Activated CD4-positive, alpha-beta T cell treated with anti-CD3 and anti-CD28 coated beads, Interleukin-2, amount 50 U/mL, for 16 hours (primary cell): ENCODE measurements around the gene PAK4.
"Not testable (repeated sequence)": the region's sequence is repeated elsewhere in the genome, so short reads cannot be mapped to it uniquely, and the experiment has no call there.

Experiments
- DNase-seq: peaks from one replicate; pipeline ENCODE4 v3.0.0-alpha.2; 2020

The PAK4 gene

DNA sequence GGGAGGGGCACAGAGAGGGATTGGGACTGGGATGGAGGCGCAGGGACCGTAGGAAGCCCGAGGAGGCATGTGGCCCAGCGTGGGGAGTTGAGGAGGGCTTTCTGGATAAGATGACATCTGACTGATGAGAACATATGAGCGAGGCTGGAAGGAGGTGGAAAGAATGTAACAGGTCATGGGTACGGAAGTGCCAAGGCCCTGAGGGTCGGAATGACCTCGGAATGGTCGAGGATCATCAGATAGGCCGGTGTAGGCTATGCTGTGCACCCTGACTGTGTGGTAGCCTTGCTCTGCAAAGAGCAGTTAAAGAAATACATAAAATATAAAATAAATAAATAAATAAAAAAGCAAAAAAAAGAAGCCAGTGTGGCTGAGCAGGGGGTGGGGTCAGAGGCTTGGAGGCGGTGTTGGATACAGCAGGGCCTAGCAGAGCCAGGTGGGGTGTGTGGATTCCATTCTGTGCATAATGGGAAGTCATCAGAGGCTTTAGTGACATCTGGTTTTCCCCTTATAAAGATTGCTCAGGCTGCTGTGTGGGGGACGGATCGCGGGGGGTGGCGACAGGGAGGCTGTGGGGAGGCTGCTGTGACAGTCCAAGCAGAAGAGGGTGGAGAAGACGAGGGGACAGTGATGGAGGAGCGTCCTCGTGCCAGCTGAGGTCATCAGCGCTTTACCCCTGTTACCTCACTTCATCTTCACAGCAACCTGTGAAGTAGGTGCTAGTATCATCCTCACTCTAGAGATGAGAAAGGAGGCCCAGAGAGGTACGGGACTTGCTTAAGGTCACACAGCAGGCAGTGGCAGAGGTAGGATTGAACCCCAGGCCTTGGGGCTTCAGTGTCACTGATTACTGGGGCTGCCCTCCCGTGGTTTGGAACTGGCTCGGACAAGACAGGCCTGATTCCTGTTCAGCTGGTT lies 5.0 kb downstream of the PAK4 start:
- no peak for DNase-seq

DNA sequence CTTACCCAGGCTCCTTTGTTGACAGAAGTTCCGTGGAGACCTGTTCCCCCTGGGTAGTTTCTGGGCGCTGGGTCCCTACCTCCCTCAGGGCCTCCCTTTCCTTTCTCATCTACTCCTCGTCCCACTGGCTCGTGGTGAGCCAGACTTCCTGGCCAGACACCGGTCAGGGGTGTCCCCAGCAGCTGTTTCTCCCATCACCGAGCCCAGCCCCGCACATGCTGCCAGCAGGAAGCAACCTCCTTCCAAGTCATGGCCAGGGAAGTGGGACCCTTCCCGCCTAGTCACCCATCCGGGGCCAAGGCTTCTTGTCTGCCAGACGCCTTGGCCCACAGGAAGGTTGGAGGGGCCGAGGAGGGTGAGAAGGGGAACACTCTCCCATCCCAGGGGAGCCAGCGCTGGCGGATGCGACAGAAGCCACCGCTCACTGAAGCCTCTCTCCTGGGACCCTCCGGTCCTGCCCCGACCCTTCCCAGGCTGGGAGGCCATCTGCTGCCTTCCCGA lies 5.7 kb downstream of the PAK4 start:
- DNase-seq: no peak

DNA sequence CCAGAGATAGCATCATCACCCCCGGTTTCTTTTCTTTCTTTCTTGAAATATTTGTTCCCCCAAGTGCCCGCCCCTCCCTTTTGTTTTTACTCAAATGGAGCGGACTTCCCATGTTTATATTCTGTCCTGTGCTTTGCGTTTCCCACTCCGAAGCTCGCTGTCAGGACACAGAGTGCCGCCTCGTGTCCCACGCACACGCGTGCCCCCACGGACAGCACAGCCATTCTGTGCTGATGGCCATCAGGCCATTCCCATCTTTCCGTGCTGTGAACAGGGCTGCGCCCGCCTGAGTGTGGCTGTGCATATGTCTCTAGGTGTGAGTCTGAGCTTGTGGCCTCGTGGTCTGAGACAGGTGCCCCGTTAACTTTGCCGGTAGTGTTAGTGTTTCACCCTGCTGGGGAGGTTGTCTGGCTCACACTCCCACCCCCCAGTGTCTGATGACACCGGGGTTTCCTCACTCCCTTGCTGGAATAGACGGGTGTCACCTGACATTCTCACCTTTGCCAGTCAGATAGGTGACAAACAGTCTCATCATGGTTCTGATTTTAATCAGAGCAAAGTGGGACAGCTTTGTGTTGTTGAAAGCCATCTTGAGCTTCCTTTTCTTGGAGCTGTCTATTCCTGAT lies 6.9 kb downstream of the PAK4 start:
- DNase-seq: no peak

DNA sequence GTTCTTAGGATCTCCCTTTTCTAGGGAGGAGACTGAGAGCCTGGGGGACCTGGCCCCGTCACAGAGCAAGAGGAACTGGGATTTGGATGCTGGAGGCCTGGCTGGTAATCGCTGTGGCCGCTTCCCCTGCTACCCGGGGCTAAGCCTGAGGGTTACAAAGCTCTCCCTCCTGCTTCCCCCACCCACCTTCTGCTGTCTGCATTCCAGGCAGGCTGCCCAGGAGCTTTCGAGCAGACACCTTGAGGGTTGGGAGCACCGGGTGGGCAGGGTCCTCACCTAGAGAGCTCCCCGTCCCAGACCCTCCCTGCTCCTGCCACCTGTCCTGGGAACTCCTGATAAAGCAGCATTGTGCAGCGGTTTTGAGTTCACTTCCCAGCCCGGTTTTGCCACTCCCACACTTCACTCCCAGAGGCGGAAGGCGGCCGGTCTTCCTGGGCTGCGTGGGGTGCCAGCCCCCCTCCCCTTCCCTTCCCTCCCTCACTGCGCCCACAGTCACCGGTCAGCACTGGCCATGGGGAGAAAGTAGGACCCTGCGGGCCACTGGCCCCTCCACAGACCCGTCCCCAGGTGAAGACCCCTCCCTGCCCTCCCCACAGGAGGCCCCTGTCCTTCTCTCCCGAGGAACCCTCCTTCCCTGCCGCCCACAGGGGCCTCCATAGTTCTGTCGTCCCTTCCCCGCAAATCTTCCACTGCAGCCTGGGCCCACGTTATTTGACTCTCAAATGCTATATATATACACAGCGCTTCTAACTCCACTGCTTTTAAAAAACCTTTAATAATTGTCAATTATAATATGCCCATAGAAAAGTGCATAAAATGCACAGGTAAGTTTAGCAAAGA lies 8.1 kb downstream of the PAK4 start:
- no peak for DNase-seq

DNA sequence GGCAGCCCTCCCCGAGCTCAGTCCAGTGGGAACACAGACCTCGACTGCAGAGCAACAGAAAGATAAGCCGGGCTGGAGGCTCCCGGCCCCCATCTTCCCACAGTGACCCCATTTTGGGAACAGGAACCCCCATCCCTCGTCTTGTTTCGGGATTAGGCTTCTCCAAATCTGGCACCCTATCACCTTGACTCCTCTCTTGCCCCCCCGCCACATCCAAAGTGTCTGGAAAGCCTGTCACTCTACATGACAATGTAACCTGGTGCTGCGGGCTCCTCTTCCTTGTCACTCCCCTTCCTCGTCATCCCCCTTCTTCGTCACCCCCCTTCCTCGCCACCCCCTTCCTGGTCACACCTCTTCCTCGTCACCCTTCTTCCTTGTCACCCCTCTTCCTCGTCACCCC lies 10.1 kb downstream of the PAK4 start:
- DNase-seq: no peak

DNA sequence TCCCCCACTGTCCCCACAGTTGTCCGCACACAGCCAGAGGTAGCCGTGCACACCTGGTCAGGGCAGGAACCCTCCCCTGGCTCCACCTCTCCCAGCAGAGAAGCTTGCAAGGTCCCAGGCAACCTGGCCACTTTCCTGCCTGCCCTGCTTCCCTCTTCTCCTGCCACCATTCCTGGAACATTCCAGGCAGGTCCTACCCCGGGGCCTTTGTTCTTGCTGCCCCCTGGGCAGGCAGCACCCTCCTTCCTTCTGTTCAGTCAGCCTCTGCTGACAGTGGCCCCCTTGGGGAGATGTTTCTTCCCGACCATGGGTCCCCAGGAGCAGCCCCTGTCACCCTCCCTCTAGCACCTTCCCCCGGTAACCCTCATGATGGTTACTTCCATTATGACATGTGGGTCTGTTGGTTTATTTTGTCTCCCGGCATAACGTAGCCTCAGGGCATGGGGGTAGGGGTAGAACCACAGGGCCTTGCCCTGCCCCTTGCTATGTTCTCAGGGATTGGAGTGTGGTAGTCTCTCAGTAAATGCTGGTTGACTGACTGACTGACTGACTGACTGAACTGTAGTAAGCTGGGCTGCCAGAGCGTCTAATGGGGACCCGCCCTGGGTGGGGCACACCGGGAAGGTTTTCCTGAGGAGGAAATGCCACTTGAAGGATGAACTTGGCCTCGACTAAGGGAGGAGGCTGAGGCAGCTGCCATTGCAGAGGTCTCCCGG lies 10.8 kb downstream of the PAK4 start:
- DNase-seq: no peak

DNA sequence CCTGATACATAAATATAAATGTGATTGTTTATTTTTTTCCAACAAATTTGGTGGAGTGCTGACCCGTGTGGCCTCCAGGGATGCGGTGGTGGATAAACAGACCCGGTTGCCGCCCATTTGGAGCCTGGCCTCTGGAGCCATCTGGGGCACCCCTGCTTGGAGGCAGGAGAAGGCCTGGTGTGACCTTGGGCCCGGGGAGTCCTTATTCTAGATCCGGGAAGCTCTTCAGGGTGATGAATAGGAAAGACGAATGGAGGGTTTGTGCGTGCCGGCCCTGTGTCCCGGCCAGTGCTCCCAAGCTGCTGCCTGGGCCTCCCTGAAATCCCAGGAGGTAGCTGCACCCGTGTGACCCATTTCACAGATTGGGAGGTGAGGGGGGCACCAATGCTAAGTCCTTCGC lies 11.5 kb downstream of the PAK4 start:
- DNase-seq: no peak

DNA sequence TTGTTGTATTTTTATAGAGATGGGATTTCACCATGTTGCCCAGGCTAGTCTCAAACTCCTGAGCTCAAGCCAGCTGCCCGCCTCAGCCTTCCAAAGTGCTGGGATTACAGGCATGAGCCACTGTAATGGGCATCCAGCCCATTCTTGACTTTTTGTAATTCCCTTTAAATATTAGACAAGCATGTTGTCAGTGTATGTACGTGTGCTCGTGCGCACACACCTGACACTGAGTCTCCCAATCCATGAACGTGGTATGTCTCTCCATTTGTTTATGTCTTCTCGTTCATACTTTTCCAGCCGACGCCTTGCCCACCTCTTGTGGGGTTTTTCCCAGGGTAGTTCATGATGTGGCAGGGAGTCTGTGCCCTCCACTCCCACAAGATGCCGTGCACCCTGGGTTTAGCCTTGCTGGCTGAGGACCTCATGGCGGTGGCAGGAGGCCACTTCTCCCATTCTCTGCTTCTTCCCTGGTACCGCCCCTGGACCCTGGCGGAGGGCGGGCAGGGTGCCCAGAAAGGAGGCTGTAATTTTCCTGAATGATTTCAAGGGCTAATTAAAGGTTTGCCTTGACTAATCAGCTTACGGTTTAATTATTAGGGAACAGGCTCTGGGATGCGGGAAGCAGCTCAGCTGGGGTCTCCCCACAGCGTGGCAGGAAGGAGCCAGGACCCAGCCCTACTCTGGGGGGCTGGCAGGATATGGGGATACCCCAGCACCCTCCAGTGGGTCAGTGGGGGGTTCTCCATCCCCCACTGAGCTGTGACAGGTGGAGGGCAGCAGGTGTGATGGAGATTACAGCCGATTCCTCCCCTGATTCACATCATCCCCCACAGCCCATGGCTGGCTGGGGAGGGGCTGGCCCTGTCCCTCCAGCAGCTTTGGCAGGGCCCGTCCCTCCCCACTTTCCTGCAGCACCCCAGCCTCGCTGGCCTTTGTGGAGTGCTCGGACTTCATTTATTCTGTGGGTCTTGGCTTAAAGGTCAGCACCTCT lies 12.9 kb downstream of the PAK4 start:
- DNase-seq: no peak

DNA sequence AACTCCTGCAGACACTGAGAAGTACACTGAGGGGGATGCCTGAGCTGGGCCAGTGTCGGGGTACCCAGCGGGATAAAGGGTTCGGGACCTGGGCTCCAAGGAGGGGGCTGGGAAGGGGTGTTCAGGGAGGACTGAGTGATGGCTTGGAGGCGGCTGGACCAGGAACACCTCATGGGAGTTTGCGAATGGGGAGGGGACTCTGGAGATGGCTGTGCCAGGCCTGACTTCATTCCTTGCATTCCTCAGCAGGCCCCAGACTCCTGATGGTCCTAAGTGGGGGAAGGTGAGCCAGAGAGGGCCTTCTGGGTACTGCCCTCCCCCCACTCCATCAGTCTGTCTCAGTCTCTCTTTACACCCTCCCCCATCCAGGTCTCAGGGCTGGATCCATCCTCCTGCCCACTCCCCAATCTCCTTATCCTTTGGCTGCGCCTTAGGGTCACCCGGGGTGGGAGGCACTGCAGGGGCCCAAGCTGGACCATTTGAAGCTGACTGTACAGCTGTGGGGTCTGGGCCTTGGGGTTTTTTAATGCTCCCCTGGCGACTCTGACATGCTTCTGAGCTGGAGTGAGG lies 13.8 kb downstream of the PAK4 start:
- no peak for DNase-seq

DNA sequence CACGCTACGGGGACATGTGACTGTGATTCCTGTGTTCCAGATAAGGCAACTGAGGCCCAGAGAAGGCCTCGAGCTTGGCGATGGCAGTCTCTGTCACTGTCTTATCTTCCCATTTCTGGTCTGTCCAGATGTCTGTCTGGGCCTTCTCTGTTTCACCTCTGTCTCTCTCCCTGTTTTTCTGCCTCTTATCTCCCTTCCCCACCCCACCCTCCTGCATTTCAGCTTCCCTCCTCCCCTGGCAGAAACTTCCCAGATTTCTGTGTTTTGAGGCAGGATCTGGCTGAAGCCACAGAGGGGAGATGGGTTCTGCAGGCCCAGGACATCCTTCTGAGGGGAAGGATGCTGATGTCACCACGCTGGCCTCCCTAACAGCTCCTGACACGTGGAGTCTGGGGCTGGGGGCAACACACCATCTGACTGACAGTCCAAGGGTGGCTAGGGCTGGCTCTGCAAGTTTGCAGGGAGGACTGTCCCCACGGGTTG lies 14.4 kb downstream of the PAK4 start:
- DNase-seq: no peak

DNA sequence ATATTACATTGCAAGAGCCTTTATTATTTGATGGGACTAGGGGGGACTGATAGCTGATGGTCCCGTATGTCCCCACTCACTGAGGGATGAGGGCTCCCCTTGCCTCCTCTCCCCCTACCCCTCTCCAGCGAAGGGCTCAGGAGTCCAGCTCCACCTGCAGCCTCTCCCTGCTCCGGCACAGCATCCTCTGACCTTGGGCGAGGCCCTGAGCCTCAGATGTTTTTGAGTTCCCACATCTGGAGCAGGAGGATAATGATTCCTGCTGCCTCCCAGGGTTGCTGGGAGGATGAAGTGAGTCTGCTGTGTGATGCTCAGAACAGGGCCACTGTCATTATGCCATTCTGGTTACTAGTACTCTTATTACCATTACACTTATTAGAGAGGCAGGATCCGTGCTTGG lies 15.0 kb downstream of the PAK4 start:
- DNase-seq: no peak

DNA sequence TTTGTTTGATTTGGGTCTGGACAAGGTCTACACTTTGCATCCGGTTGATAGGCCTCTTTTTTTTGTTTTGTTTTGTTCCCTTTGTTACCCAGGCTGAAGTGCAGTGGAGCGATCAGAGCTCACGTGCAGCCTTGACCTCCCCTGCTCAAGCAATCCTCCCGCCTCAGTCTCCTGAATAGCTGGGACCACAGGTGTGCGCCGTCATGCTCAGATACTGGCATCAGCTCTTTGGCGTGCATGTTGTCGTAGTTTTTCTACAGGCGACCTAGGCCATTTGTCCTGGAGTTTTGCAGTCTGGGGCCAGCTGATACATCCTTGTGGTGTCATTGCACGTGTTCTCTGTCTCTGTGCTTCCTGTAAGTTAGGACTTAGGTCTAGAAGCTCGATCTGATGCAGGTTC lies 16.3 kb downstream of the PAK4 start:
- no peak for DNase-seq

DNA sequence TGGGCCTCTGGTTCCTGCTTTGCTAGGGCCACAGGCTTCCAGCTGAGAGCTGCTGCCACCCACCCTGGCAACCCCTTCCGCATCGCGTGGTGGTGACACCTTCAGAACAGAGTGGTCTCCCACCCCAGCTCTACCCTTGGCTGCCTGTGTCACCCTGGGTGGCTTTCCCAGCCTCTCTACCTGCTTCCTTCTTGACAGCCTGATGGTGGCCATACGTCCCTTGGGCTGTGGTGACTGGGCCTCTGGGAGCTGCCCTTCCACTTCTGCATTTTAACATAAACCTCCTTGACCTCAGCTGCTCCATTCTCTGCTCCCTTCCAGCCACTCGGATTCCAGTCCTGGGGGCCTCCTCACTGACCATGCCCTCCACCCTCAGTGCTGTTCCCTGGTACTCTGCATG lies 17.0 kb downstream of the PAK4 start:
- DNase-seq: no peak

DNA sequence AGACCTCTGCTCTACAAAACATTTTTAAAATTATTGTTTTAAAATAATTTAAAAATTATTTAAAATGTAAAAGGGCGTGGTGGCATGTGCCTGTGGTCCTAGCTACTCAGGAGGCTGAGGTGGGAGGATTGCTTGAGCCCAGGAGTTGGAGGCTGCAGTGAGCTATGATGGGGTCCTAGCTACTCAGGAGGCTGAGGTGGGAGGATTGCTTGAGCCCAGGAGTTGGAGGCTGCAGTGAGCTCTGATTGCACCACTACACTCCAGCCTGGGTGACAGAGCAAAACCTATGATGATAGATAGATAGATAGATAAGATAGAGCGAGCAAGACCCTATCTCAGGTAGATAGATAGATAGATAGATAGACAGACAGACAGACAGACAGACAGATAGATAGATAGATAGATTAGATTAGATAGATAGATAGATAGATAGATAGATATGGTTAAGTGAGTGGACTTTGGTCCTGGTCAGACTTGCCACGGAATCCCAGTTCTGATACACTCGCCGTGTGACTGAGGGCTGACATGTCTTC lies 18.2 kb downstream of the PAK4 start:
- not testable (repeated sequence) for DNase-seq

DNA sequence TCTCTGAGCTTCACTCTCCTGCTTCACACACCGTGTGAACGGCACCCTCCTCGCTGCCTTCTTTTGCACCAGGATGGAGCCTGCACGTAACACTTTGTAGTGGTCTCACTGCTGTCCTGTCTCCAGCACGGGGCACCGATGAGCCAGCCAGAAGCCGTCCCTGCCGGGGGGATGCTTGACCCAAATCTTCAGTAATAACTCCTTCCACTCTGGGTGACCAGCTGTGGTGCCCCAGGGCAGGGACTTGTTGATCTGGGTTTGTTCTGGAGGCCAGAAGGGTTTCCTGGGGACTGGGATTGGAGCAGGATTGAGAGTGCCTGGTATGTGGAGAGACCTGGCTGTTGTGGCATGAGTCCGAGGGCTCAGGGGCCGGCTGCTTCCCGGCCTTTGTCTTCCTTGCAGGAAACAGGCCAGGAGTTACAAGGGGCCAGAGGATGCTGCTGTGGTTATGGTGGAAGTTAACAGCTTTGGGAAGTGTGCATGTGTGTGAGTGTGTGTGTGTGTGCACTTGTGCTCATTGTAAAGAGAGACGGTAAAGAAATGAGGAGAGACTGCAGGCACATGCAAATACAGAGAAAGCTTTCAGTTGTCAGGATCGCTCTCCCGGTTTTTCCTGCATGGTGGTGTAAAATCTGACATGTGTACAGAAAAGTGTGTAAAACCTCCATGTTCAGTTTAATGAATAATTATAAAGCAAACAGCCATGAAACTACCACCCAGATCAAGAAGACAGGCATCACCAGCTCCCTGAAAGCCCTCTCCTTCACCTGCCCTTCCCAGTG lies 18.9 kb downstream of the PAK4 start:
- DNase-seq: no peak

DNA sequence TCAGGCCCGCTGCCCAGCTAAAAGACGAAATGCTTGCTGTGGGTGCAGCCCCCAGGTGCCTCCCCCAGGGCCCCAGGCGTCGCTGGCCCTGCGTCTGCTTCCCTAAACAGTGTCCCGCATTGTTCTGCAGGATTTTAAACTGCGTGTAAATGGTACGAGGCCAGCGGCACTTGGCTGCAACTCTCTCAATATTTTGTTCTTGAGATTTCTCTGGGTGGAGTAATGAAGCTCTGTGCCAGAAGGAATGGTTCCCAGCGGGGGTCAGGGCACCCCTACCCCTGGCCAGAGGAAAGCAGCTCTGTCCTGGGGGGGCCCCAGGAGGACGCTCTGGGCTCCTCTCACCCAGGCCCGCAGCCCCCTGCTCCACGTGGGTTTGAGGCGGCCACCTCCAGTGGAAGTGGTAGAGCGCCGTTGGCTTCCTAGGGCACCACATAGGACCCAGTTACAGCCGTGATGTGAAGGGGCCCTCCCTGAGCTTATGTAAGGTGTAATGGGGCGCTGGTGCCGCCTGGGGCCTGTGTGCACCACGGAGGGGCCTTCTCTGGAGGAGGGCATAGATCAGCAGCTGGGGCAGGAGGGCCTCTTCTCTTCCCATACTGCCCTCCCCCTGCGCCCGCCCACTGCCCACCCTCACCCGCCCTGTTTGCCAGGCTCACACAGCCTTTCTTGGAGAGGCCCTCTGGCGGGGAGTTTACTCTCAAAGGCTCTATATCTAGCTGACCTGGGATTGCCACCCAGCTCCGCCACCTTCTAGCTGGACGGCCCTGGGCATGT lies 19.8 kb downstream of the PAK4 start:
- no peak for DNase-seq

DNA sequence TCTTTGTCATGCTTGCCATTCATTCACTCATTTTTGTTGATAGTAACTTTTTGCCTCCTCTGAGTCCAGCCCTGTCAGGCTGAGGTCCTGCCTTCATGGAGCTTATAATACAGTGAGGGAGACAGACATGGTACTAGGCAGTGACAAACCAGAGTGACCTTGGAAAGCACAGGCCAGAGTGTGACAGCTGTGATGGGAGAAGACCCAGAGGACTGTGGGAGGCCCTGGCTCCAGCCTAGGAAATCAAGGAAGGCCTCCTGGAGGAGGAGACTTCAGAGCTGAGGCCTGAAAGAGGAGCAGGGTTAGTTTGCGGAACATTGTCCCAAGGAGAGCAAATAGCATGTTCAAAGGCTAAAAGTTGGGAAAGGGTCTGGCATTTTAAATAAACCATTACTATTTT lies 20.5 kb downstream of the PAK4 start:
- DNase-seq: no peak

DNA sequence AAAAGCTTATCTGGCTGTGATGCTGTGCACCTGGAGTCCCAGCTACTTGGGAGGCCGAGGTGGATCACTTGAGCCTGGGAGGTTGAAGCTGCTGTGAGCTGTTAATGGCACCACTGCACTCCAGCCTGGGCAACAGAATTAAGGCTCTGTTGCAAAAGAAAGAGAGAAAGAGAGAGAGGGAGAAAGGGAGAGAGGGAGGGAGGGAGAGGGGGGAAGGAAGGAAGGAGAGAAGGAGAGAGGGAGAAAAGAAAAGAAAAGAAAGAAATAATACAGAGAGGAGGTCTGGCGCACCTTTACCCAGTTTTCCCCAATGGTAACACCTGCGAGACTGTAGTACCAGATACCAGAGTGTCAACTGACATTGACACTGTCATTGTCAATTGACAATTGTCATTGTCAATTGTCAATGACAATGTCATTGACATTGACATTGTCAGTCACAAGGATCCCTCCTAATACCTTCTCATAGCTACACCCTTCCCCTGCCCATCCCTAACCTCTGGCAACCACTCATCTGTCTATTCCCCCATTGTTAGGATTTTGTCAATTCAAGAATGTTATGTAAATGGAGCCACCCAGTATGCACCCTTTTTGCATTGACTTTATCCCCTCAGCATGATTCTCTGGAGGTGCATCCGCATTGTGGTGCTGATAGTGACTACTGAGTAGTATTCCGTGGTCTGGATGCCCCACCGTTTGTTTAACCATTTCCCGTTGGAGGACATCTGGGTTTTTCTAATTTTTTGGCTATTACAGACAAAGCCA lies 21.3 kb downstream of the PAK4 start:
- no peak for DNase-seq
